PFSK-1 (cell line): ENCODE data around the gene NTM.

ENCODE experiments used
- FOXP2 ChIP-seq: optimal IDR thresholded peaks from 2 replicates; pipeline ENCODE3; 2011; ENCODE audit warnings: borderline replicate concordance, control low read depth, inconsistent platforms; ENCODE audit not compliant: insufficient read depth; ENCODE audit errors: extremely low read length, extremely low read depth
- POLR2AphosphoS5 ChIP-seq: IDR thresholded peaks from 2 replicates; pipeline ENCODE4 v1.6.1; 2012; ENCODE audit warnings: low read depth, mild to moderate bottlenecking, control low read depth, low read length, moderate library complexity
- SIN3A ChIP-seq: IDR thresholded peaks from 2 replicates; pipeline ENCODE4 v1.6.1; 2012; ENCODE audit warnings: mild to moderate bottlenecking, low read length, moderate library complexity, borderline replicate concordance; ENCODE audit not compliant: insufficient read depth
- TAF1 ChIP-seq: IDR thresholded peaks from 2 replicates; pipeline ENCODE4 v1.6.1; 2012; ENCODE audit warnings: low read length, control low read depth, borderline replicate concordance; ENCODE audit not compliant: insufficient read depth
- TF ChIP-seq, protein P1 (sequence below), 2 experiments: IDR thresholded peaks; 2 replicates each; pipeline versions ENCODE4 v1.6.1 to v1.8.0; 2011 to 2012; ENCODE audit warnings: low read depth in 2 of 2, low read length in 2 of 2, control low read depth in 1 of 2, inconsistent platforms in 1 of 2, mild to moderate bottlenecking in 1 of 2, moderate library complexity in 1 of 2; ENCODE audit not compliant: insufficient read depth in 1 of 2

Gene NTM

DNA sequence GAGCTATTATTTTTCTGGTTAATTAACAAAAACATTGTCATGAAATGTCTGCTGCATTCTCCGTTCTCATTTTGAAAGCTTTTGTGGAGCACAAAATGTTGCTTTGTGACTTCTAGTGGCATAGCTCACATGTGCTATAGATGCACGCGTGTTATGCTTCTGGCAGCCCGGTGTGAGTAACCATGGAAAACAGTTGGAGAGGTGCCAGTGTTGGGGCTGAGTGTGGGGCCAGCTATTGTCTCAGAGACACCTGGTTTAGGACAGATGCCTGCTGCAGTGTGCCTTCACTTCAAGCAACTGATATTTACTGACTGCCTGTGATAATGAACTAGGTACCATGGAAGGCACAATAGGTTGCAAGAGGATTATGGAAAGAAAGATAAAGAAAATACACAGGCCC, 760.6 kb downstream of the NTM start:
- TF ChIP-seq, protein P1, sequence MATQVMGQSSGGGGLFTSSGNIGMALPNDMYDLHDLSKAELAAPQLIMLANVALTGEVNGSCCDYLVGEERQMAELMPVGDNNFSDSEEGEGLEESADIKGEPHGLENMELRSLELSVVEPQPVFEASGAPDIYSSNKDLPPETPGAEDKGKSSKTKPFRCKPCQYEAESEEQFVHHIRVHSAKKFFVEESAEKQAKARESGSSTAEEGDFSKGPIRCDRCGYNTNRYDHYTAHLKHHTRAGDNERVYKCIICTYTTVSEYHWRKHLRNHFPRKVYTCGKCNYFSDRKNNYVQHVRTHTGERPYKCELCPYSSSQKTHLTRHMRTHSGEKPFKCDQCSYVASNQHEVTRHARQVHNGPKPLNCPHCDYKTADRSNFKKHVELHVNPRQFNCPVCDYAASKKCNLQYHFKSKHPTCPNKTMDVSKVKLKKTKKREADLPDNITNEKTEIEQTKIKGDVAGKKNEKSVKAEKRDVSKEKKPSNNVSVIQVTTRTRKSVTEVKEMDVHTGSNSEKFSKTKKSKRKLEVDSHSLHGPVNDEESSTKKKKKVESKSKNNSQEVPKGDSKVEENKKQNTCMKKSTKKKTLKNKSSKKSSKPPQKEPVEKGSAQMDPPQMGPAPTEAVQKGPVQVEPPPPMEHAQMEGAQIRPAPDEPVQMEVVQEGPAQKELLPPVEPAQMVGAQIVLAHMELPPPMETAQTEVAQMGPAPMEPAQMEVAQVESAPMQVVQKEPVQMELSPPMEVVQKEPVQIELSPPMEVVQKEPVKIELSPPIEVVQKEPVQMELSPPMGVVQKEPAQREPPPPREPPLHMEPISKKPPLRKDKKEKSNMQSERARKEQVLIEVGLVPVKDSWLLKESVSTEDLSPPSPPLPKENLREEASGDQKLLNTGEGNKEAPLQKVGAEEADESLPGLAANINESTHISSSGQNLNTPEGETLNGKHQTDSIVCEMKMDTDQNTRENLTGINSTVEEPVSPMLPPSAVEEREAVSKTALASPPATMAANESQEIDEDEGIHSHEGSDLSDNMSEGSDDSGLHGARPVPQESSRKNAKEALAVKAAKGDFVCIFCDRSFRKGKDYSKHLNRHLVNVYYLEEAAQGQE (IDR thresholded peaks at IDR 0.05; ENCODE audit: insufficient read depth in 1 of 2, low read depth in 2 of 2, low read length in 2 of 2) = no peak
- no peak for TF ChIP-seq FOXP2
- TF ChIP-seq SIN3A = no peak
- TF ChIP-seq POLR2AphosphoS5 = no peak
- no peak for TF ChIP-seq TAF1

DNA sequence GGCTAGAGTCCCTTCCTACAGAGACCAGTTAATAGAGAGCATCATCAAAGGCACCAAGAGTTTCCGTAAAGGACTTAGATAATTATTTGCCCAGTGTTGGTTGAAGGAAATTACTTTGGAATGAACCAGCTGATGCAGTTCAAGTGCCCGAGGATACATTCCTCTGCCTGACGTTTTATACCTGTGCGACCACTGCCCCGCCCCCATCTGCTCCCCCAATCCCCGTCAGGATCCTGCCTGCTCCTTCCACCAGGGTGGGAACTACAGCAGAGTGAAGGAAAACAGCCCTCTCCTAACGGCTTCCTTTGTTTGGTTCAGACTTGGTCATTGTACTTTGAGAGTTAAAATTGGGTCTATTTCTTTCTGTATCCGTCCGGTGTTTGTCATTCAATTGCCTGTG, 761.5 kb downstream of the NTM start:
- TF ChIP-seq FOXP2 (no peak), TAF1 (no peak), SIN3A (no peak), POLR2AphosphoS5 (no peak)
- TF ChIP-seq, protein P1 (IDR thresholded peaks at IDR 0.05; ENCODE audit: insufficient read depth in 1 of 2, low read depth in 2 of 2, low read length in 2 of 2) = no peak

DNA sequence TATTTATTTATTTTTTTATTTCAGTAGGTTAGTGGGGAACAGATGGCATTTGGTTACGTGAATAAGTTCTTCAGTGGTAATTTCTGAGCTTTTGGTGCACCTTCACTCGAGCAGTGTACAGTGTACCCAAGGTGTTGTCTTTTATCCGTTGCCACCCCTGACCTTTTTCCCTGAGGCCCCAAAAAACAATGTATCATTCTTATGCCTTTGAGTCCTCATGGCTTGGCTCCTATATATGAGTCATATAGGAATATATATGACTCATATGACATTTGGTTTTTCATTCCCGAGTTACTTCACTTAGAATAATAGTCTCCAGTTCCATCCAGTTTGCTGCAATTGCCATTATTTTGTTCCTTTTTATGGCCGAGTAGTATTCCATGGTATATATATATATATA, 763.9 kb downstream of the NTM start:
- TF ChIP-seq, protein P1 (IDR thresholded peaks at IDR 0.05; ENCODE audit: insufficient read depth in 1 of 2, low read depth in 2 of 2, low read length in 2 of 2) = no peak
- TF ChIP-seq POLR2AphosphoS5 (no peak), TAF1 (no peak), FOXP2 (no peak), SIN3A (no peak)

DNA sequence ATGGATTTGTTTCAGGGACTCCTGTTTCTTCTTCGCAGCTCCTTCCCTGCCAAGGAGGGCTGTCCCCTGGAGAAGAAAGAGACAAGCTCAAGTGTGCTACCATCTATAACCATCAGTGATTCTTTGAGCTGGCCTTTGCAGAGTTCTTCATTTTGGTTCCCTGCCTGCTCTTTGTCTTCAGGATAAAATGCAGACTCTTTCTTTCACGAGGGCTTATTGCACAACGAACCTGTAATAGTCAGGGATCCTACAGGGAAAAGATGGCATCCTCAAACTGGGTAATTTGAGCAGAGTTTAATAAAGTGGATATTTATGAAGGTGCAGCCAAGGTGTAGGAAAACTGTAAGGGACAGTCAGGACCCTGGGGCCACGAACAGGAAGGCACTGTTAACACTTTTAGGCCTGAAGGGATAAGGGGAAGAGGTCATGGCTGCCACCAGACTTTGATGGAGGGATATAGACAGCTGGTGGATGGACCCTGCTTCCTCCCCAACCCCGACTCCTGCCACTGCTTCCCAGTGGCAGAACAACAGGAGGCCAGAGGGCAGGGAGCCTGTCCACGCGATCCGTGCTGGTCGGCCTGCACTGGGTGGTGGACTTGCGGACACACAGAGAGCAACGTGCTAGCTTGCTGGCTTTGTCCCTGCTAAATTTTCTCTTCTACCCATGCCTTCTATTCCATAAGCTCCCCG, 767.0 kb downstream of the NTM start:
- TF ChIP-seq SIN3A (no peak), POLR2AphosphoS5 (no peak), TAF1 (no peak), FOXP2 (no peak)
- TF ChIP-seq, protein P1 (IDR thresholded peaks at IDR 0.05; ENCODE audit: insufficient read depth in 1 of 2, low read depth in 2 of 2, low read length in 2 of 2) = no peak

DNA sequence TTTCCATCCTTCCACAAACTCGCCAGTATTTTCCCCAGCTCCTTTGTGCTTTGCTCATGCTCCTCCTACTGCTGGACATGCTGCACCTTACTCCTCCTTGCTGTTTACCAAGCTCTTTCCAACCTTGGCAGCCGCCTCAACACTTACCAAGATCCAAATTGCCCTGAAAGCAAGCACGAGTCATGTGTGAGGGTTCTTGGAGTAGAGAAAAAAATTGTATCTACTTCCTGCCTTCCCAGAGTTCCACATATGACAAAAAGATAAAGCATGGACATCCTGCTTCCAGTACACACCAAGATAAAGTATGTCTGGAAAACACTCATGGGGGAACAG, 767.5 kb downstream of the NTM start:
- TF ChIP-seq FOXP2 (no peak), POLR2AphosphoS5 (no peak), TAF1 (no peak), SIN3A (no peak)
- TF ChIP-seq, protein P1 (IDR thresholded peaks at IDR 0.05; ENCODE audit: insufficient read depth in 1 of 2, low read depth in 2 of 2, low read length in 2 of 2) = no peak
